Activated naive CD4-positive, alpha-beta T cell treated with anti-CD3 and anti-CD28 coated beads for 36 hours (primary cell): Measurements from ENCODE around the gene MAML2. TPM values are rescaled to one million over a fixed set of nuclear protein-coding genes. Genes with fewer than 3 reads are reported as not detected.

Experiments
- CTCF ChIA-PET: fragments of 350-600 bp; sonication (Branson Sonifier 250); formaldehyde crosslinking; loops from one replicate; lab custom pipeline; 2021; ENCODE audit warnings: antibody characterized with exemption; lab: Charles Lee
- DNase-seq: peaks from one replicate; pipeline ENCODE4 v3.0.0-alpha.2; 2020
- H3K27ac Mint-ChIP-seq: one replicate; pipeline ENCODE4 v1.8.0; 2021; ENCODE audit warnings: mild to moderate bottlenecking, mixed read lengths
- H3K27me3 Mint-ChIP-seq: one replicate; pipeline ENCODE4 v1.8.0; 2021; ENCODE audit warnings: low read depth, mixed read lengths
- H3K36me3 Mint-ChIP-seq: one replicate; pipeline ENCODE4 v1.8.0; 2021; ENCODE audit warnings: low read depth, mixed read lengths
- H3K4me1 Mint-ChIP-seq: one replicate; pipeline ENCODE4 v1.8.0; 2021; ENCODE audit warnings: low read depth, mixed read lengths
- H3K4me3 Mint-ChIP-seq: one replicate; pipeline ENCODE4 v1.8.0; 2021; ENCODE audit warnings: mild to moderate bottlenecking, moderate library complexity, mixed read lengths
- H3K9me3 Mint-ChIP-seq: one replicate; pipeline ENCODE4 v1.8.0; 2021; ENCODE audit warnings: mixed read lengths
- intact Hi-C: fragments of 100-400 bp; cut with micrococcal nuclease; formaldehyde crosslinking; loops from one replicate; pipeline ENCODE4 v1.15.1; 2023
- total RNA-seq, 2 experiments: library from RNA; stranded (reverse); gene quantifications; one replicate each; pipeline ENCODE4 v1.2.3, GENCODE V29; 2021

MAML2 gene
- total RNA-seq, 2 experiments from 2014 or later: 26.6 to 28.1 TPM

GRCh38 chr11:96303064-96303463, 39.9 kb downstream of the MAML2 start:
- H3K4me1 Mint-ChIP-seq: peaks cover 70% of the 10 kb centered on the region
- intact Hi-C loops: no loop called here
- CTCF ChIA-PET: interaction anchor here (0.8 kb wide), 1 partner anchor 36 kb away, joined by 3 read pairs; no protein-coding TSS in a partner anchor
- no peaks in the 10 kb centered on the region for H3K27me3 Mint-ChIP-seq
- no peak for DNase-seq
- peaks cover 10% of the 10 kb centered on the region for H3K36me3 Mint-ChIP-seq
- H3K27ac Mint-ChIP-seq: no peak overlapping the region
- H3K4me3 Mint-ChIP-seq: no peak overlapping the region
- no peaks in the 10 kb centered on the region for H3K9me3 Mint-ChIP-seq

DNA sequence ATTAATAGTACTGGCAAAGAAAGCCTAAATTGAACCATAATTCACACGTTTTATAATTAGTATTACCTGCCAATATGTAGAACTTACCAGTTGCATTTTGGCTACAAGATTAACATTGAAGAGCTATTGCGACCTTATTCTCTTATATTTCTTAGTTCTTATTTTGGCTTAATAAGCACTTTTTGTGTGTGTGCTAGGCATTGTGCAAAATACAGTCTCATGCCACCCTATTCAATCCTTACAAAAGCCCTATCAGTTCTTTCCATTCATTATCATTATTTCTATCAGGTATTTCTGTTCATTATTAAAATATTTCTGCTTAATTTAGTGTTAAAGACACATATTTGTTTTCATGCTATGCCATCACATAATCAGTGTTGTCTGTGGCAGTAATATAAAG, 41.2 kb downstream of the MAML2 start:
- Mint-ChIP-seq H3K27me3 (no peaks in the 10 kb centered on the region), H3K27ac (no peak overlapping the region), H3K4me1 (peaks cover 62% of the 10 kb centered on the region), H3K36me3 (peaks cover 12% of the 10 kb centered on the region), H3K4me3 (no peak overlapping the region), H3K9me3 (no peaks in the 10 kb centered on the region)
- CTCF ChIA-PET: no interaction called here
- DNase-seq: no peak
- intact Hi-C loops: no loop called here

GRCh38 chr11:96299155-96299888, 43.7 kb downstream of the MAML2 start:
- Mint-ChIP-seq H3K36me3 (peaks cover 12% of the 10 kb centered on the region), H3K27me3 (no peaks in the 10 kb centered on the region), H3K4me3 (no peak overlapping the region), H3K4me1 (peaks cover 67% of the 10 kb centered on the region), H3K9me3 (no peaks in the 10 kb centered on the region), H3K27ac (no peak overlapping the region)
- intact Hi-C loops: no loop called here
- CTCF ChIA-PET: interaction anchor here (0.5 to 1.3 kb wide), 2 partner anchors 44 to 456 kb away, joined by 3 read pairs; no protein-coding TSS in a partner anchor
- no peak for DNase-seq

DNA sequence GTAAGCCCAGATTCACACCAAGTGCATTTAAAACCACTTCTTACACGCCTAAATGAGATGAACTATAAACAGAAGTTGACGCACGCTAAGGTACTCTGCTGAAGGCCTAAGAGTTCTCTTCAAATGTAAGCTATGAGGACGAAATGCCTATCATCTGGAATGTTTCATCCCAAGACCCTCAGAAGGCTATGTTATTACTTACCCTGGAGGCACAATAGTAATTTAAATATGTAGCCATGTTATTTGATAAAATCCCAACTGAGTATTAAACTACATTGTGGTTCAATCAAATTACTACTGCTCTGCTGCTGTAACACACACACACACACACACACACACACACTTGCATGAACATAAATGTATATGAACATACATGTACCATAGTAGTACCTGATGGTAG, 47.6 kb downstream of the MAML2 start:
- Mint-ChIP-seq H3K36me3 (peaks cover 13% of the 10 kb centered on the region), H3K9me3 (no peaks in the 10 kb centered on the region), H3K27me3 (no peaks in the 10 kb centered on the region), H3K27ac (no peak overlapping the region), H3K4me1 (peaks cover 76% of the 10 kb centered on the region), H3K4me3 (no peak overlapping the region)
- DNase-seq: no peak
- CTCF ChIA-PET: interaction anchor here (0.6 to 0.8 kb wide), 2 partner anchors 11 to 502 kb away, joined by 3 read pairs; no protein-coding TSS in a partner anchor
- intact Hi-C loops: no loop called here

- Mint-ChIP-seq H3K36me3 (peaks cover 8% of the 10 kb centered on the region), H3K4me3 (no peak overlapping the region), H3K9me3 (no peaks in the 10 kb centered on the region), H3K27ac (no peak overlapping the region), H3K27me3 (no peaks in the 10 kb centered on the region), H3K4me1 (peaks cover 75% of the 10 kb centered on the region)
- DNase-seq: no peak
- intact Hi-C loops: no loop called here
- CTCF ChIA-PET: interaction anchor here (1.1 to 1.2 kb wide), 2 partner anchors 49 to 204 kb away, joined by 3 to 5 read pairs; partner anchors contain the start of gene MAML2
Measured at GRCh38 chr11:96294289-96294688, 48.7 kb downstream of the MAML2 start.

- no peaks in the 10 kb centered on the region for H3K27me3 Mint-ChIP-seq
- H3K36me3 Mint-ChIP-seq: peaks cover 8% of the 10 kb centered on the region
- H3K4me3 Mint-ChIP-seq: peak overlapping the region; percentile 1
- DNase-seq: no peak
- H3K9me3 Mint-ChIP-seq: no peaks in the 10 kb centered on the region
- CTCF ChIA-PET: interaction anchor here (1.0 to 1.2 kb wide), 4 partner anchors 18 to 203 kb away, joined by 3 to 6 read pairs (median 5); partner anchors contain the start of gene MAML2
- H3K27ac Mint-ChIP-seq: no peak overlapping the region
- peaks cover 78% of the 10 kb centered on the region for H3K4me1 Mint-ChIP-seq
- intact Hi-C loops: loop anchor here (1.0 kb wide), 1 partner anchor 45 kb away; no protein-coding TSS in a partner anchor
Measured at GRCh38 chr11:96293598-96294021, 49.4 kb downstream of the MAML2 start.

- Mint-ChIP-seq H3K27me3 (no peaks in the 10 kb centered on the region), H3K9me3 (no peaks in the 10 kb centered on the region), H3K27ac (peak overlapping the region; percentile 19), H3K4me3 (no peak overlapping the region), H3K36me3 (peaks cover 6% of the 10 kb centered on the region), H3K4me1 (peaks cover 80% of the 10 kb centered on the region)
- intact Hi-C loops: loop anchor here (1.0 kb wide), 1 partner anchor 45 kb away; no protein-coding TSS in a partner anchor
- DNase-seq: no peak
- CTCF ChIA-PET: interaction anchor here (0.7 to 1.2 kb wide), 3 partner anchors 14 to 50 kb away, joined by 3 to 6 read pairs (median 5); partner anchors contain the start of gene MAML2
Measured at GRCh38 chr11:96293109-96293508, 49.9 kb downstream of the MAML2 start.

GRCh38 chr11:96292291-96293010, 50.5 kb downstream of the MAML2 start:
- CTCF ChIA-PET: interaction anchor here (0.6 to 1.2 kb wide), 4 partner anchors 14 to 51 kb away, joined by 3 to 6 read pairs (median 4); partner anchors contain the start of gene MAML2

GRCh38 chr11:96290631-96291030, 52.4 kb downstream of the MAML2 start:
- CTCF ChIA-PET: no interaction called here
- no peak for DNase-seq
- Mint-ChIP-seq H3K27ac (no peak overlapping the region), H3K9me3 (peaks cover 5% of the 10 kb centered on the region), H3K27me3 (no peaks in the 10 kb centered on the region), H3K4me1 (peaks cover 88% of the 10 kb centered on the region), H3K4me3 (no peak overlapping the region), H3K36me3 (peaks cover 9% of the 10 kb centered on the region)
- intact Hi-C loops: no loop called here

More at GRCh38 chr11:96292291-96293010, 50.5 kb downstream of the MAML2 start:
- intact Hi-C loops: loop anchor here (1.0 kb wide), 2 partner anchors 15 to 46 kb away; no protein-coding TSS in a partner anchor
- peaks cover 5% of the 10 kb centered on the region for H3K36me3 Mint-ChIP-seq
- H3K27me3 Mint-ChIP-seq: no peaks in the 10 kb centered on the region
- no peak overlapping the region for H3K4me3 Mint-ChIP-seq
- H3K27ac Mint-ChIP-seq: no peak overlapping the region
- no peak for DNase-seq
- no peaks in the 10 kb centered on the region for H3K9me3 Mint-ChIP-seq
- peaks cover 84% of the 10 kb centered on the region for H3K4me1 Mint-ChIP-seq

GRCh38 chr11:96290031-96290430, 53.0 kb downstream of the MAML2 start:
- CTCF ChIA-PET: interaction anchor here (0.6 kb wide), 1 partner anchor 15 kb away, joined by 3 read pairs; no protein-coding TSS in a partner anchor
- H3K27me3 Mint-ChIP-seq: no peaks in the 10 kb centered on the region
- DNase-seq: no peak
- intact Hi-C loops: no loop called here
- H3K4me3 Mint-ChIP-seq: no peak overlapping the region
- H3K27ac Mint-ChIP-seq: no peak overlapping the region
- H3K4me1 Mint-ChIP-seq: peaks cover 88% of the 10 kb centered on the region
- peaks cover 15% of the 10 kb centered on the region for H3K36me3 Mint-ChIP-seq
- H3K9me3 Mint-ChIP-seq: peaks cover 5% of the 10 kb centered on the region

- Mint-ChIP-seq H3K27ac (no peak overlapping the region), H3K36me3 (peaks cover 16% of the 10 kb centered on the region), H3K4me3 (no peak overlapping the region), H3K27me3 (no peaks in the 10 kb centered on the region), H3K4me1 (peaks cover 88% of the 10 kb centered on the region), H3K9me3 (peaks cover 5% of the 10 kb centered on the region)
- CTCF ChIA-PET: no interaction called here
- DNase-seq: no peak
- intact Hi-C loops: loop anchor here (1.0 to 2.0 kb wide), 2 partner anchors 50 to 54 kb away; no protein-coding TSS in a partner anchor
Measured at GRCh38 chr11:96288915-96289314, 54.1 kb downstream of the MAML2 start.
